IMR-90 (cell line): Measurements from ENCODE around the gene SIK2. TPM values are rescaled to one million over a fixed set of nuclear protein-coding genes. Genes with fewer than 3 reads are reported as not detected.
A peak's percentile ranks its signal among the peaks of the same experiment; 100 is the strongest.

Source experiments
- ATAC-seq: fragments of 200-7000 bp; cut with Tn5 transposase; 2 replicates; pipeline ENCODE4 v1.9.1; 2020; ENCODE audit warnings: low read depth, mild to moderate bottlenecking, moderate library complexity
- BruUV-seq: library from RNA; stranded (reverse); fragments of 400-500 nt; replicated peaks from 2 replicates; lab custom pipeline; 2021; lab: Mats Ljungman, UMichigan
- CTCF ChIA-PET: fragments of 300-600 bp; formaldehyde crosslinking; extraction: SDS; loops from one replicate; lab custom pipeline; 2021; ENCODE audit warnings: antibody characterized with exemption; lab: Yijun Ruan, JAX
- POLR2A ChIA-PET: fragments of 300-600 bp; sonication (Branson Sonifier 250); formaldehyde crosslinking; loops from one replicate; lab custom pipeline; 2022; ENCODE audit warnings: antibody characterized with exemption; ENCODE audit not compliant: unreplicated experiment; lab: Charles Lee
- DNase-seq: peaks from one replicate; pipeline ENCODE4 v3.0.0; 2013
- H2AFZ ChIP-seq: replicated peaks from 2 replicates; pipeline ENCODE3; 2013; ENCODE audit warnings: low read length, mild to moderate bottlenecking; ENCODE audit not compliant: poor library complexity
- H2AK5ac ChIP-seq: 2 replicates; pipeline ENCODE4 v1.6.1; 2013; ENCODE audit warnings: low read depth, low read length, inconsistent platforms
- H2AK9ac ChIP-seq: replicated peaks from 2 replicates; pipeline ENCODE3; 2013; ENCODE audit warnings: mild to moderate bottlenecking, low read depth, low read length, moderate library complexity; ENCODE audit not compliant: poor library complexity
- H2BK120ac ChIP-seq: 2 replicates; pipeline ENCODE4 v1.6.1; 2013; ENCODE audit warnings: low read depth, low read length, inconsistent platforms
- H2BK15ac ChIP-seq: 3 replicates; pipeline ENCODE4 v1.6.1; 2013; ENCODE audit warnings: low read depth, low read length, inconsistent platforms
- H2BK20ac ChIP-seq: 2 replicates; pipeline ENCODE4 v1.6.1; 2013; ENCODE audit warnings: low read depth, mild to moderate bottlenecking, inconsistent platforms, low read length, moderate library complexity
- H2BK5ac ChIP-seq: 2 replicates; pipeline ENCODE4 v1.6.1; 2013; ENCODE audit warnings: mild to moderate bottlenecking, low read depth, low read length, inconsistent platforms; ENCODE audit not compliant: poor library complexity, severe bottlenecking
- H3K14ac ChIP-seq: replicated peaks from 2 replicates; pipeline ENCODE4 v1.6.1; 2013; ENCODE audit warnings: low read depth, low read length, inconsistent platforms
- H3K18ac ChIP-seq: 2 replicates; pipeline ENCODE4 v1.6.1; 2013; ENCODE audit warnings: low read depth, low read length, control low read depth
- H3K23ac ChIP-seq: 2 replicates; pipeline ENCODE4 v1.6.1; 2013; ENCODE audit warnings: low read depth, low read length, inconsistent platforms
- H3K27ac ChIP-seq: 2 replicates; pipeline ENCODE4 v1.5.1; 2013; ENCODE audit warnings: mild to moderate bottlenecking, control low read depth, low read length; ENCODE audit not compliant: insufficient read depth
- H3K27me3 ChIP-seq: 2 replicates; pipeline ENCODE4 v1.6.1; 2013; ENCODE audit warnings: low read length; ENCODE audit not compliant: control insufficient read depth, insufficient read depth
- H3K36me3 ChIP-seq: 2 replicates; pipeline ENCODE4 v1.6.1; 2013; ENCODE audit warnings: low read length, mixed read lengths; ENCODE audit not compliant: control insufficient read depth, insufficient read depth
- H3K4ac ChIP-seq: 2 replicates; pipeline ENCODE4 v1.6.1; 2013; ENCODE audit warnings: low read depth, low read length, inconsistent platforms
- H3K4me1 ChIP-seq: 2 replicates; pipeline ENCODE4 v1.6.1; 2013; ENCODE audit warnings: low read length, mixed read lengths; ENCODE audit not compliant: control insufficient read depth, insufficient read depth
- H3K4me2 ChIP-seq: 2 replicates; pipeline ENCODE4 v1.6.1; 2013; ENCODE audit warnings: low read depth, mild to moderate bottlenecking, control low read depth, low read length, moderate library complexity
- H3K4me3 ChIP-seq: 2 replicates; pipeline ENCODE4 v1.5.1; 2013; ENCODE audit warnings: low read depth, mild to moderate bottlenecking, control low read depth, low read length, moderate library complexity; ENCODE audit not compliant: insufficient read depth
- H3K56ac ChIP-seq: 2 replicates; pipeline ENCODE4 v1.6.1; 2013; ENCODE audit warnings: low read length, inconsistent platforms; ENCODE audit not compliant: insufficient read depth; ENCODE audit errors: extremely low read depth
- H3K79me1 ChIP-seq, 2 experiments: 2 replicates each; pipeline ENCODE4 v1.6.1; 2013; ENCODE audit warnings: low read length in 2 of 2, inconsistent platforms in 1 of 2, low read depth in 1 of 2
- H3K9ac ChIP-seq: 2 replicates; pipeline ENCODE4 v1.6.1; 2013; ENCODE audit warnings: low read depth, low read length, control low read depth
- H3K9me1 ChIP-seq: 2 replicates; pipeline ENCODE4 v1.6.1; 2013; ENCODE audit warnings: low read length, inconsistent platforms; ENCODE audit not compliant: insufficient read depth
- H3K9me3 ChIP-seq: 2 replicates; pipeline ENCODE4 v1.6.1; 2013; ENCODE audit warnings: low read length; ENCODE audit not compliant: control insufficient read depth, insufficient read depth
- H4K20me1 ChIP-seq: 2 replicates; pipeline ENCODE4 v1.6.1; 2013; ENCODE audit warnings: low read length, inconsistent platforms; ENCODE audit not compliant: insufficient read depth
- H4K5ac ChIP-seq: 2 replicates; pipeline ENCODE4 v1.6.1; 2013; ENCODE audit warnings: mild to moderate bottlenecking, low read depth, low read length, control low read depth
- H4K8ac ChIP-seq, 2 experiments: 2 replicates each; pipeline ENCODE4 v1.6.1; 2013; ENCODE audit warnings: low read depth in 2 of 2, low read length in 2 of 2, control low read depth in 1 of 2, inconsistent platforms in 1 of 2
- H4K91ac ChIP-seq: 2 replicates; pipeline ENCODE4 v1.6.1; 2013; ENCODE audit warnings: low read depth, low read length, inconsistent platforms; ENCODE audit not compliant: insufficient read depth
- MAZ ChIP-seq: IDR thresholded peaks from 2 replicates; pipeline ENCODE4 v1.6.1; 2012; ENCODE audit warnings: low read depth, mild to moderate bottlenecking, low read length, improper control_type of control experiment, moderate library complexity, borderline replicate concordance
- RAD21 ChIP-seq: IDR thresholded peaks from 2 replicates; pipeline ENCODE4 v1.6.1; 2012; ENCODE audit warnings: low read length, improper control_type of control experiment
- WGBS, 2 experiments: methylation state at CpG; one replicate each; pipeline versions ENCODE4 v1.1.5 to v1.1.7; 2013; ENCODE audit warnings: missing lambda C conversion rate in 2 of 2; ENCODE audit not compliant: insufficient read length in 1 of 2; ENCODE audit errors: extremely low coverage in 2 of 2; 5-methylcytosine and 5-hydroxymethylcytosine counted together
- dilution Hi-C: fragments of 300-500 bp; cut with HindIII; formaldehyde crosslinking; loops from one replicate; pipeline ENCODE4 v1.14.3; 2018; ENCODE audit warnings: low sequenced_read_pairs; ENCODE audit not compliant: unreplicated experiment
- in situ Hi-C: fragments of 300-500 bp; cut with MboI; formaldehyde crosslinking; loops from 3 replicates; pipeline ENCODE4 v1.14.3; 2019; ENCODE audit warnings: low sequenced_read_pairs, inconsistent platforms, mixed read lengths
- intact Hi-C: fragments of 100-400 bp; cut with micrococcal nuclease; formaldehyde crosslinking; loops from 2 replicates; pipeline ENCODE4 v1.10.0; 2022
- polyA plus RNA-seq, 3 experiments: library from polyadenylated mRNA; depleted of rRNA; stranded (reverse); fragments of >200 nt; gene quantifications; 2 replicates each; pipeline ENCODE4 v1.2.3, GENCODE V29; 2012; ENCODE audit warnings: low replicate concordance in 1 of 3
- total RNA-seq: library from RNA; depleted of rRNA; stranded (reverse); fragments of >200 nt; gene quantifications from 2 replicates; pipeline ENCODE4 v1.2.3, GENCODE V29; 2012

The SIK2 gene
- total and polyA plus RNA-seq, 2 of the 4 experiments (the other 2 are of a cell fraction) = 7.9 to 10.4 TPM

- Histone ChIP-seq H2AFZ (peak overlapping the region; percentile 96), H4K91ac (peak overlapping the region; percentile 44; the same call in 1 of the 2 replicates), H3K9me3 (no peaks in the 10 kb centered on the region), H2AK5ac (0 out of 2 replicates have a peak overlapping the region, but pooled peaks have one; percentile 45), H3K9ac (peak overlapping the region; percentile 90), H3K14ac (peak overlapping the region; percentile 92), H2BK15ac (no peak overlapping the region; the same call in 2 of the 3 replicates), H2BK120ac (no peak overlapping the region; the same call in 1 of the 2 replicates), H3K27ac (peak overlapping the region; percentile 97), H3K23ac (peak overlapping the region; percentile 99), H4K20me1 (peaks cover 28% of the 10 kb centered on the region; the same call in 1 of the 2 replicates), H3K27me3 (no peaks in the 10 kb centered on the region), H2BK20ac (no peak overlapping the region), H3K4ac (peak overlapping the region; percentile 73), H3K4me2 (peak overlapping the region; percentile 98), H3K56ac (peak overlapping the region; percentile 72), H3K9me1 (peaks cover 2% of the 10 kb centered on the region), H4K5ac (0 out of 2 replicates have a peak overlapping the region, but pooled peaks have one; percentile 14), H3K4me3 (peak overlapping the region; percentile 94), H3K4me1 (peaks cover 3% of the 10 kb centered on the region; the same call in 1 of the 2 replicates), H3K18ac (peak overlapping the region; percentile 62), H3K79me1 (peaks cover 0 to 22% of the 10 kb centered on the region in 2 experiments; a peak in 3 of 4 replicates), H2BK5ac (peak overlapping the region; percentile 89), H2AK9ac (peak overlapping the region; percentile 50), H4K8ac (peak overlapping the region in 1 of 2 experiments; percentile 35; a peak in 2 of 4 replicates), H3K36me3 (no peaks in the 10 kb centered on the region)
- CTCF ChIA-PET = interaction anchor here (0.9 to 2.6 kb wide), 4 partner anchors 9 to 194 kb away, joined by 3 to 15 read pairs (median 6); partner anchors contain the start of gene PPP2R1B
- DNase-seq = peak; percentile 43
- POLR2A ChIA-PET = interaction anchor here (0.6 kb wide), 1 partner anchor 125 kb away, joined by 3 read pairs; no protein-coding TSS in a partner anchor
- in situ Hi-C loops (loop anchor here (5.0 kb wide), 1 partner anchor 174 kb away; no protein-coding TSS in a partner anchor), dilution Hi-C loops (no loop called here), intact Hi-C loops (loop anchor here (1.0 to 10.0 kb wide), 5 partner anchors 92 to 238 kb away; partner anchors contain the start of gene PPP2R1B)
- no TSS peak for BruUV-seq
- ATAC-seq = peak; percentile 4; the same call in 1 of the 2 replicates
- 0% methylated on average over 3 of the region's 44 CpGs; no CpG with 5 or more reads in 1 of the 2 experiments for WGBS, 2 experiments
- no peak for TF ChIP-seq MAZ
- 0 out of 2 replicates have a peak, but pooled peaks have one; percentile 11 for TF ChIP-seq RAD21
These were observed 789 bp downstream of the SIK2 start for GRCh38 chr11:111602865-111603610.
